Liver (tissue), 9 donors: ENCODE measurements around the gene STAB1. TPM values are rescaled to one million over a fixed set of nuclear protein-coding genes. Genes with fewer than 3 reads are reported as not detected.
A peak's percentile ranks its signal among the peaks of the same experiment; 100 is the strongest.

Source experiments
- DNase-seq: peaks from one replicate; pipeline ENCODE4 v3.0.0-alpha.2; 2017; ENCODE audit warnings: low spot score
- H3K27ac ChIP-seq, 2 donors: one replicate each; pipeline ENCODE4 v1.7.0; 2013; ENCODE audit warnings: inconsistent platforms in 2 of 2, low read length in 2 of 2, control low read depth in 1 of 2, low read depth in 1 of 2, mild to moderate bottlenecking in 1 of 2
- H3K27me3 ChIP-seq, 4 donors: one replicate each; pipeline versions ENCODE4 v1.6.1 to v1.7.0; 2013; ENCODE audit warnings: low read length in 3 of 4, inconsistent platforms in 1 of 4, mild to moderate bottlenecking in 1 of 4, moderate library complexity in 1 of 4; ENCODE audit not compliant: control insufficient read depth in 4 of 4, insufficient read depth in 4 of 4
- H3K36me3 ChIP-seq, 4 donors: one replicate each; pipeline versions ENCODE4 v1.6.1 to v1.7.0; 2013; ENCODE audit warnings: low read length in 3 of 4, mild to moderate bottlenecking in 3 of 4, low read depth in 1 of 4, moderate library complexity in 1 of 4; ENCODE audit not compliant: control insufficient read depth in 4 of 4, insufficient read depth in 3 of 4
- H3K4me1 ChIP-seq, 4 donors: one replicate each; pipeline versions ENCODE4 v1.6.1 to v1.7.0; 2013; ENCODE audit warnings: low read length in 3 of 4, mild to moderate bottlenecking in 3 of 4, moderate library complexity in 1 of 4; ENCODE audit not compliant: control insufficient read depth in 4 of 4, insufficient read depth in 4 of 4
- H3K4me3 ChIP-seq, 3 donors: one replicate each; pipeline versions ENCODE4 v1.6.1 to v1.7.0; 2013; ENCODE audit warnings: low read length in 3 of 3, control low read depth in 1 of 3, low read depth in 1 of 3, mild to moderate bottlenecking in 1 of 3
- H3K9ac ChIP-seq, 2 donors: one replicate each; pipeline ENCODE4 v1.7.0; 2013; ENCODE audit warnings: low read length in 2 of 2, mild to moderate bottlenecking in 2 of 2, moderate library complexity in 2 of 2, control low read depth in 1 of 2, low read depth in 1 of 2
- H3K9me3 ChIP-seq, 4 donors: one replicate each; pipeline versions ENCODE4 v1.6.1 to v1.7.0; 2013; ENCODE audit warnings: low read length in 3 of 4; ENCODE audit not compliant: control insufficient read depth in 4 of 4
- FOXA2 ChIP-seq: IDR thresholded peaks from 2 replicates; pipeline ENCODE4 v1.6.1; 2016; ENCODE audit warnings: antibody characterized with exemption
- HNF4G ChIP-seq: IDR thresholded peaks from 2 replicates; pipeline ENCODE4 v1.6.1; 2016; ENCODE audit warnings: antibody characterized with exemption
- NR2F2 ChIP-seq: IDR thresholded peaks from 2 replicates; pipeline ENCODE4 v1.6.1; 2016; ENCODE audit warnings: antibody characterized with exemption
- RXRA ChIP-seq, 2 donors: IDR thresholded peaks; 2 replicates each; pipeline ENCODE4 v1.6.1; 2017 to 2018; ENCODE audit warnings: antibody characterized with exemption in 2 of 2, mild to moderate bottlenecking in 1 of 2
- SP1 ChIP-seq: IDR thresholded peaks from 2 replicates; pipeline ENCODE4 v1.6.1; 2018; ENCODE audit warnings: antibody characterized with exemption, mild to moderate bottlenecking
- TAF1 ChIP-seq: conservative IDR thresholded peaks from 2 replicates; pipeline ENCODE4 v1.6.1; 2016; ENCODE audit warnings: antibody characterized with exemption, mild to moderate bottlenecking
- YY1 ChIP-seq: IDR thresholded peaks from 2 replicates; pipeline ENCODE4 v1.6.1; 2016; ENCODE audit warnings: antibody characterized with exemption, mild to moderate bottlenecking
- WGBS: extraction: QIAGEN DNeasy Blood & Tissue Kit; methylation state at CpG from one replicate; pipeline ENCODE4 v1.1.7; 2013; 5-methylcytosine and 5-hydroxymethylcytosine counted together
- polyA plus RNA-seq, 2 donors: library from polyadenylated mRNA; stranded (reverse) in 1 of 2; unstranded in 1 of 2; fragments of 200-250 nt in 1 of 2; fragments of >200 nt in 1 of 2; fragmentation: Nextera tagmentation in 1 of 2; extraction: Ambion mirVana in 1 of 2; gene quantifications; one replicate each; pipeline versions ENCODE4 v1.2.1 to v1.2.3, GENCODE V29; 2013 to 2015
- total RNA-seq, 2 donors: library from RNA; depleted of rRNA; stranded (reverse); fragments of >200 nt; gene quantifications; one replicate each; pipeline ENCODE4 v1.2.3, GENCODE V29; 2014
- TF ChIP-seq, protein P1 (sequence below): fragments of 150-350 bp; IDR thresholded peaks from 2 replicates; pipeline ENCODE4 v1.5.1; 2017; ENCODE audit warnings: improper control_type of control experiment, low read depth, low read length; ENCODE audit not compliant: missing input control
- TF ChIP-seq, protein P2 (sequence below): IDR thresholded peaks from 2 replicates; pipeline ENCODE4 v1.6.1; 2016; ENCODE audit warnings: antibody characterized with exemption
- TF ChIP-seq, protein P3 (sequence below): IDR thresholded peaks from 2 replicates; pipeline ENCODE4 v1.6.1; 2016; ENCODE audit warnings: antibody characterized with exemption
- TF ChIP-seq, protein P4 (sequence below): IDR thresholded peaks from 2 replicates; pipeline ENCODE4 v1.6.1; 2016; ENCODE audit warnings: antibody characterized with exemption, mild to moderate bottlenecking
- TF ChIP-seq, protein P5 (sequence below): IDR thresholded peaks from 2 replicates; pipeline ENCODE4 v1.6.1; 2016; ENCODE audit warnings: antibody characterized with exemption
- donor health status: healthy.
- donor health status: healthy.
- donor health status: healthy.
- donor health status: healthy.
- donor health status: healthy.

Gene STAB1
- total and polyA plus RNA-seq, 4 donors, result 42.0 to 198 (median 71.5) TPM

DNA sequence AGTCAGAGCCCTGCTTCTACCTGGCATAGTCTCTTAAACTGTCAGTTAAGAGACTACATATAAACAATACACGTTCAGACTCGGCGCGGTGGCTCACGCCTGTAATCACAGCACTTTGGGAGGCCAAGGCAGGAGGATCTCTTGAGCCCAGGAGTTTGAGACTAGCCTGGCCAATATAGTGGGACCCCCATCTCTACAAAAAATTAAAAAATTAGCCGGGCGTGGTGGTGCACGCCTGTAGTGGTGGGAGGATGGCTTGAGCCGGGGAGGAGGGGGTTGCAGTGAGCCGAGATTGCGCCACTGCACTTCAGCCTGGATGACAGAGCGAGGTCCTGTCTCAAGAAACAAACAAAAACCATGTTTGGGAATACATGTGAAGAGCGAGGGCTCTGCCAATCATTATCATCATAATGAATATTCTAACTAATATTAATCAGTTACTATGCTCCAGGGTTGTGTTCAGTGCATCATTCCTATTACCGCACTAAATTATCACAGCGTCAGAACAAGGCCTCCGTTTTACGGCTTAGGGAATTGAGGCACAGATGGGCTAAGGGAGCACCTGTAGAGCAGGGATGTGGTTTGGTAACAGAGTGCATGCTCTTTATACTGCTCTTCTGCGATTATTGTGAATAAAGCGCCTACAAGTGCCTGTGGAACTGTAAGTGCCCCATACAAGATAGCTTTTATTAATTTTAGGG is 40.4 kb downstream of the STAB1 start:
- TF ChIP-seq, protein P1, sequence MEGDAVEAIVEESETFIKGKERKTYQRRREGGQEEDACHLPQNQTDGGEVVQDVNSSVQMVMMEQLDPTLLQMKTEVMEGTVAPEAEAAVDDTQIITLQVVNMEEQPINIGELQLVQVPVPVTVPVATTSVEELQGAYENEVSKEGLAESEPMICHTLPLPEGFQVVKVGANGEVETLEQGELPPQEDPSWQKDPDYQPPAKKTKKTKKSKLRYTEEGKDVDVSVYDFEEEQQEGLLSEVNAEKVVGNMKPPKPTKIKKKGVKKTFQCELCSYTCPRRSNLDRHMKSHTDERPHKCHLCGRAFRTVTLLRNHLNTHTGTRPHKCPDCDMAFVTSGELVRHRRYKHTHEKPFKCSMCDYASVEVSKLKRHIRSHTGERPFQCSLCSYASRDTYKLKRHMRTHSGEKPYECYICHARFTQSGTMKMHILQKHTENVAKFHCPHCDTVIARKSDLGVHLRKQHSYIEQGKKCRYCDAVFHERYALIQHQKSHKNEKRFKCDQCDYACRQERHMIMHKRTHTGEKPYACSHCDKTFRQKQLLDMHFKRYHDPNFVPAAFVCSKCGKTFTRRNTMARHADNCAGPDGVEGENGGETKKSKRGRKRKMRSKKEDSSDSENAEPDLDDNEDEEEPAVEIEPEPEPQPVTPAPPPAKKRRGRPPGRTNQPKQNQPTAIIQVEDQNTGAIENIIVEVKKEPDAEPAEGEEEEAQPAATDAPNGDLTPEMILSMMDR, result no peak
- TF ChIP-seq, protein P2, sequence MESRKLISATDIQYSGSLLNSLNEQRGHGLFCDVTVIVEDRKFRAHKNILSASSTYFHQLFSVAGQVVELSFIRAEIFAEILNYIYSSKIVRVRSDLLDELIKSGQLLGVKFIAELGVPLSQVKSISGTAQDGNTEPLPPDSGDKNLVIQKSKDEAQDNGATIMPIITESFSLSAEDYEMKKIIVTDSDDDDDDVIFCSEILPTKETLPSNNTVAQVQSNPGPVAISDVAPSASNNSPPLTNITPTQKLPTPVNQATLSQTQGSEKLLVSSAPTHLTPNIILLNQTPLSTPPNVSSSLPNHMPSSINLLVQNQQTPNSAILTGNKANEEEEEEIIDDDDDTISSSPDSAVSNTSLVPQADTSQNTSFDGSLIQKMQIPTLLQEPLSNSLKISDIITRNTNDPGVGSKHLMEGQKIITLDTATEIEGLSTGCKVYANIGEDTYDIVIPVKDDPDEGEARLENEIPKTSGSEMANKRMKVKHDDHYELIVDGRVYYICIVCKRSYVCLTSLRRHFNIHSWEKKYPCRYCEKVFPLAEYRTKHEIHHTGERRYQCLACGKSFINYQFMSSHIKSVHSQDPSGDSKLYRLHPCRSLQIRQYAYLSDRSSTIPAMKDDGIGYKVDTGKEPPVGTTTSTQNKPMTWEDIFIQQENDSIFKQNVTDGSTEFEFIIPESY, result no peak
- TF ChIP-seq, protein P3, sequence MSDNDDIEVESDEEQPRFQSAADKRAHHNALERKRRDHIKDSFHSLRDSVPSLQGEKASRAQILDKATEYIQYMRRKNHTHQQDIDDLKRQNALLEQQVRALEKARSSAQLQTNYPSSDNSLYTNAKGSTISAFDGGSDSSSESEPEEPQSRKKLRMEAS, result no peak
- TF ChIP-seq, protein P4, sequence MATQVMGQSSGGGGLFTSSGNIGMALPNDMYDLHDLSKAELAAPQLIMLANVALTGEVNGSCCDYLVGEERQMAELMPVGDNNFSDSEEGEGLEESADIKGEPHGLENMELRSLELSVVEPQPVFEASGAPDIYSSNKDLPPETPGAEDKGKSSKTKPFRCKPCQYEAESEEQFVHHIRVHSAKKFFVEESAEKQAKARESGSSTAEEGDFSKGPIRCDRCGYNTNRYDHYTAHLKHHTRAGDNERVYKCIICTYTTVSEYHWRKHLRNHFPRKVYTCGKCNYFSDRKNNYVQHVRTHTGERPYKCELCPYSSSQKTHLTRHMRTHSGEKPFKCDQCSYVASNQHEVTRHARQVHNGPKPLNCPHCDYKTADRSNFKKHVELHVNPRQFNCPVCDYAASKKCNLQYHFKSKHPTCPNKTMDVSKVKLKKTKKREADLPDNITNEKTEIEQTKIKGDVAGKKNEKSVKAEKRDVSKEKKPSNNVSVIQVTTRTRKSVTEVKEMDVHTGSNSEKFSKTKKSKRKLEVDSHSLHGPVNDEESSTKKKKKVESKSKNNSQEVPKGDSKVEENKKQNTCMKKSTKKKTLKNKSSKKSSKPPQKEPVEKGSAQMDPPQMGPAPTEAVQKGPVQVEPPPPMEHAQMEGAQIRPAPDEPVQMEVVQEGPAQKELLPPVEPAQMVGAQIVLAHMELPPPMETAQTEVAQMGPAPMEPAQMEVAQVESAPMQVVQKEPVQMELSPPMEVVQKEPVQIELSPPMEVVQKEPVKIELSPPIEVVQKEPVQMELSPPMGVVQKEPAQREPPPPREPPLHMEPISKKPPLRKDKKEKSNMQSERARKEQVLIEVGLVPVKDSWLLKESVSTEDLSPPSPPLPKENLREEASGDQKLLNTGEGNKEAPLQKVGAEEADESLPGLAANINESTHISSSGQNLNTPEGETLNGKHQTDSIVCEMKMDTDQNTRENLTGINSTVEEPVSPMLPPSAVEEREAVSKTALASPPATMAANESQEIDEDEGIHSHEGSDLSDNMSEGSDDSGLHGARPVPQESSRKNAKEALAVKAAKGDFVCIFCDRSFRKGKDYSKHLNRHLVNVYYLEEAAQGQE, result no peak
- TF ChIP-seq TAF1 (no peak), SP1 (no peak), YY1 (no peak), RXRA (IDR thresholded peaks at IDR 0.05) (no peak), FOXA2 (no peak), HNF4G (no peak)
- TF ChIP-seq, protein P5, sequence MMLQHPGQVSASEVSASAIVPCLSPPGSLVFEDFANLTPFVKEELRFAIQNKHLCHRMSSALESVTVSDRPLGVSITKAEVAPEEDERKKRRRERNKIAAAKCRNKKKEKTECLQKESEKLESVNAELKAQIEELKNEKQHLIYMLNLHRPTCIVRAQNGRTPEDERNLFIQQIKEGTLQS, result no peak
- H3K9me3 ChIP-seq, result no peaks in the 10 kb centered on the region
- H3K27ac ChIP-seq, result no peak overlapping the region
- no peaks in the 10 kb centered on the region for H3K27me3 ChIP-seq
- 93% methylated on average over 19 of the region's 19 CpGs for WGBS
- H3K9ac ChIP-seq, result no peak overlapping the region
- H3K4me3 ChIP-seq, result peak overlapping the region in 2 of 3 donors; percentile 15 to 56
- no peaks in the 10 kb centered on the region for H3K36me3 ChIP-seq
- peaks cover 9 to 37% (median 25%) of the 10 kb centered on the region in 4 donors for H3K4me1 ChIP-seq
- DNase-seq, result peak; percentile 30

DNA sequence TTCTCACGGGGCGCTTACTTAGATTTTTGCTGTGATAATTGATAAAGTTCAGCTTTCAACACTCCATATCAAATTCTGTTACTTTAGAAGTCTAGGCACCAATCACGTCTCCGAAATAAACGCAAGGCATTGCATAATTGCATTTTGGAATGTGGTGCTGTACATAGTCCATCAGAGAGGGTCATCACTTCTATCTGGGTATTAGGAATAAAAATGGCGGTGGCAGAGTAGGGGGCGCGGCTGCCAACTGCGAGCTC is 40.9 kb downstream of the STAB1 start:
- 7% methylated on average over 9 of the region's 9 CpGs for WGBS
- peak overlapping the region in 2 of 3 donors; percentile 15 to 56 for H3K4me3 ChIP-seq

More for the DNA sequence above, 40.9 kb downstream of the STAB1 start:
- Histone ChIP-seq H3K27ac (no peak overlapping the region), H3K9me3 (no peaks in the 10 kb centered on the region), H3K9ac (no peak overlapping the region), H3K4me1 (peaks cover 9 to 37% (median 25%) of the 10 kb centered on the region in 4 donors), H3K27me3 (no peaks in the 10 kb centered on the region), H3K36me3 (peaks cover 2 to 3% (median 3%) of the 10 kb centered on the region in 4 donors)
- TF ChIP-seq, protein P2, result no peak
- TF ChIP-seq NR2F2 (peak; percentile 3), YY1 (peak; percentile 74)
- TF ChIP-seq, protein P4, result no peak
- DNase-seq, result no peak
